CD14-positive monocyte (primary cell): ENCODE data around the gene SLC34A3. TPM values are rescaled to one million over a fixed set of nuclear protein-coding genes. Genes with fewer than 3 reads are reported as not detected.
A peak's percentile ranks its signal among the peaks of the same experiment; 100 is the strongest.

Source experiments
- DNase-seq, 3 donors: peaks; one replicate each; pipeline ENCODE4 v3.0.0-alpha.2; 2011 to 2022
- H2AFZ ChIP-seq: 2 replicates; pipeline ENCODE4 v1.6.0; 2012; ENCODE audit warnings: mild to moderate bottlenecking, low read depth, low read length, inconsistent platforms; ENCODE audit not compliant: insufficient read depth, poor library complexity, severe bottlenecking
- H3K27ac ChIP-seq, 2 donors: 1 replicate in 1 of 2; 2 replicates in 1 of 2; pipeline ENCODE4 v1.5.1; 2012 to 2013; ENCODE audit warnings: low read length in 2 of 2, control low read depth in 1 of 2, inconsistent platforms in 1 of 2, low read depth in 1 of 2, mild to moderate bottlenecking in 1 of 2
- H3K27me3 ChIP-seq, 2 donors: one replicate each; pipeline versions ENCODE4 v1.6.0 to v1.6.1; 2011 to 2013; ENCODE audit warnings: low read length in 2 of 2; ENCODE audit not compliant: control insufficient read depth in 2 of 2, insufficient read depth in 2 of 2
- H3K36me3 ChIP-seq, 2 donors: replicated peaks in 1 of 2; 1 replicate in 1 of 2; 2 replicates in 1 of 2; pipeline versions ENCODE4 v1.5.1 to v1.6.1; 2012 to 2013; ENCODE audit warnings: low read length in 2 of 2, control low read depth in 1 of 2, inconsistent platforms in 1 of 2, mild to moderate bottlenecking in 1 of 2; ENCODE audit not compliant: insufficient read depth in 2 of 2, control insufficient read depth in 1 of 2
- H3K4me1 ChIP-seq, 2 donors: 1 replicate in 1 of 2; 2 replicates in 1 of 2; pipeline versions ENCODE4 v1.5.1 to v1.6.1; 2012 to 2013; ENCODE audit warnings: low read length in 2 of 2, control low read depth in 1 of 2, inconsistent platforms in 1 of 2, mild to moderate bottlenecking in 1 of 2, moderate library complexity in 1 of 2; ENCODE audit not compliant: insufficient read depth in 2 of 2, control insufficient read depth in 1 of 2
- H3K4me2 ChIP-seq: replicated peaks from 2 replicates; pipeline ENCODE3; 2012; ENCODE audit warnings: low read length, moderate library complexity, mild to moderate bottlenecking; ENCODE audit not compliant: poor library complexity, severe bottlenecking; ENCODE audit errors: extremely low read depth
- H3K4me3 ChIP-seq, 3 experiments: fragments of 200-600 bp in 1 of 3; sonication (generic) in 1 of 3; replicated peaks in 1 of 3; 1 replicate in 2 of 3; 2 replicates in 1 of 3; pipeline ENCODE4 v1.5.1; 2011 to 2013; ENCODE audit warnings: low read length in 3 of 3, mild to moderate bottlenecking in 3 of 3, control low read depth in 2 of 3, low read depth in 2 of 3, inconsistent platforms in 1 of 3, moderate library complexity in 1 of 3
- H3K79me2 ChIP-seq: 2 replicates; pipeline ENCODE4 v1.6.0; 2012; ENCODE audit warnings: mild to moderate bottlenecking, control low read depth, inconsistent platforms, low read length, moderate library complexity; ENCODE audit not compliant: insufficient read depth
- H3K9ac ChIP-seq: 2 replicates; pipeline ENCODE4 v1.6.0; 2017; ENCODE audit warnings: low read length, mild to moderate bottlenecking; ENCODE audit not compliant: insufficient read depth, poor library complexity, severe bottlenecking
- H3K9me3 ChIP-seq, 2 donors: replicated peaks in 1 of 2; 1 replicate in 1 of 2; 2 replicates in 1 of 2; pipeline versions ENCODE4 v1.5.1 to v1.6.1; 2012 to 2013; ENCODE audit warnings: low read length in 2 of 2, control low read depth in 1 of 2; ENCODE audit not compliant: control insufficient read depth in 1 of 2, insufficient read depth in 1 of 2
- H4K20me1 ChIP-seq: 2 replicates; pipeline ENCODE4 v1.6.0; 2012; ENCODE audit warnings: mild to moderate bottlenecking, low read length, control low read depth, moderate library complexity; ENCODE audit not compliant: insufficient read depth
- H3K27ac Mint-ChIP-seq, 7 donors: one replicate each; pipeline ENCODE4 v1.8.0; 2020; ENCODE audit warnings: mild to moderate bottlenecking in 7 of 7, mixed read lengths in 7 of 7, moderate library complexity in 6 of 7, inconsistent platforms in 2 of 7
- H3K27me3 Mint-ChIP-seq, 3 donors: one replicate each; pipeline ENCODE4 v1.8.0; 2021 to 2022; ENCODE audit warnings: low read depth in 3 of 3, mild to moderate bottlenecking in 3 of 3, mixed read lengths in 3 of 3, moderate library complexity in 3 of 3, inconsistent platforms in 1 of 3
- H3K36me3 Mint-ChIP-seq, 2 donors: one replicate each; pipeline ENCODE4 v1.8.0; 2020; ENCODE audit warnings: mixed read lengths in 2 of 2, inconsistent platforms in 1 of 2, mild to moderate bottlenecking in 1 of 2
- H3K4me1 Mint-ChIP-seq: one replicate; pipeline ENCODE4 v1.8.0; 2020; ENCODE audit warnings: mild to moderate bottlenecking, mixed read lengths
- H3K4me3 Mint-ChIP-seq, 2 donors: one replicate each; pipeline ENCODE4 v1.8.0; 2020; ENCODE audit warnings: mild to moderate bottlenecking in 2 of 2, mixed read lengths in 2 of 2, moderate library complexity in 1 of 2
- H3K9me3 Mint-ChIP-seq, 7 donors: one replicate each; pipeline ENCODE4 v1.8.0; 2020 to 2022; ENCODE audit warnings: mixed read lengths in 7 of 7, mild to moderate bottlenecking in 6 of 7, moderate library complexity in 6 of 7, inconsistent platforms in 2 of 7
- WGBS: methylation state at CpG from one replicate; pipeline ENCODE4 v1.1.5; 2013; ENCODE audit warnings: missing lambda C conversion rate; ENCODE audit not compliant: insufficient coverage; 5-methylcytosine and 5-hydroxymethylcytosine counted together
- intact Hi-C, 2 donors: fragments of 100-400 bp; cut with micrococcal nuclease; formaldehyde crosslinking; loops; one replicate each; pipeline versions ENCODE4 v1.15.0 to v1.15.1; 2023
- polyA plus RNA-seq, 3 donors: library from polyadenylated mRNA; depleted of rRNA in 1 of 3; unstranded in 2 of 3; stranded (reverse) in 1 of 3; fragments of 300-500 nt in 2 of 3; fragments of >200 nt in 1 of 3; fragmentation: Illumina TruSeq in 2 of 3; gene quantifications; 1 replicate in 2 of 3; 2 replicates in 1 of 3; pipeline ENCODE4 v1.2.3, GENCODE V29; 2012 to 2021
- TF ChIP-seq, protein P1 (sequence below): fragments of 200-600 bp; IDR thresholded peaks from one replicate; pipeline ENCODE4 v1.8.0; 2022; ENCODE audit warnings: antibody characterized with exemption, mild to moderate bottlenecking

Gene SLC34A3
- polyA plus RNA-seq, 3 donors: not detected

- Mint-ChIP-seq H3K36me3 (peaks cover 16 to 48% of the 10 kb centered on the region in 2 donors), H3K4me1 (peaks cover 42% of the 10 kb centered on the region), H3K27me3 (peaks cover 0 to 4% (median 2%) of the 10 kb centered on the region in 3 donors), H3K27ac (peak overlapping the region; percentile 30 to 89 (median 83)), H3K4me3 (peak overlapping the region; percentile 26 to 62), H3K9me3 (no peaks in the 10 kb centered on the region)
- no peak for DNase-seq
- Histone ChIP-seq H4K20me1 (peaks cover 32% of the 10 kb centered on the region), H2AFZ (no peak overlapping the region), H3K27ac (peak overlapping the region; percentile 27 to 31), H3K79me2 (peaks cover 43% of the 10 kb centered on the region), H3K4me3 (no peak overlapping the region), H3K4me1 (peaks cover 37 to 61% of the 10 kb centered on the region in 2 donors), H3K27me3 (no peaks in the 10 kb centered on the region), H3K4me2 (peak overlapping the region; percentile 10), H3K9me3 (no peaks in the 10 kb centered on the region), H3K9ac (peak overlapping the region; percentile 4), H3K36me3 (peaks cover 23 to 52% of the 10 kb centered on the region in 2 donors)
- 95% methylated on average over 10 of the region's 10 CpGs for WGBS
- TF ChIP-seq, protein P1, sequence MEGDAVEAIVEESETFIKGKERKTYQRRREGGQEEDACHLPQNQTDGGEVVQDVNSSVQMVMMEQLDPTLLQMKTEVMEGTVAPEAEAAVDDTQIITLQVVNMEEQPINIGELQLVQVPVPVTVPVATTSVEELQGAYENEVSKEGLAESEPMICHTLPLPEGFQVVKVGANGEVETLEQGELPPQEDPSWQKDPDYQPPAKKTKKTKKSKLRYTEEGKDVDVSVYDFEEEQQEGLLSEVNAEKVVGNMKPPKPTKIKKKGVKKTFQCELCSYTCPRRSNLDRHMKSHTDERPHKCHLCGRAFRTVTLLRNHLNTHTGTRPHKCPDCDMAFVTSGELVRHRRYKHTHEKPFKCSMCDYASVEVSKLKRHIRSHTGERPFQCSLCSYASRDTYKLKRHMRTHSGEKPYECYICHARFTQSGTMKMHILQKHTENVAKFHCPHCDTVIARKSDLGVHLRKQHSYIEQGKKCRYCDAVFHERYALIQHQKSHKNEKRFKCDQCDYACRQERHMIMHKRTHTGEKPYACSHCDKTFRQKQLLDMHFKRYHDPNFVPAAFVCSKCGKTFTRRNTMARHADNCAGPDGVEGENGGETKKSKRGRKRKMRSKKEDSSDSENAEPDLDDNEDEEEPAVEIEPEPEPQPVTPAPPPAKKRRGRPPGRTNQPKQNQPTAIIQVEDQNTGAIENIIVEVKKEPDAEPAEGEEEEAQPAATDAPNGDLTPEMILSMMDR: no peak
- intact Hi-C loops: no loop called here
Observed at GRCh38 chr9:137275203-137275587, 44.5 kb downstream of the SLC34A3 start.

GRCh38 chr9:137275588-137276472, 45.1 kb downstream of the SLC34A3 start:
- Histone ChIP-seq H3K4me2 (peak overlapping the region; percentile 95), H2AFZ (no peak overlapping the region), H3K9me3 (no peaks in the 10 kb centered on the region), H3K4me3 (peak overlapping the region in 1 of 3 experiments; percentile 99), H3K27ac (peak overlapping the region; percentile 96 to 98), H3K9ac (peak overlapping the region; percentile 93), H4K20me1 (peaks cover 37% of the 10 kb centered on the region), H3K4me1 (peaks cover 42 to 67% of the 10 kb centered on the region in 2 donors), H3K79me2 (peaks cover 48% of the 10 kb centered on the region), H3K36me3 (peaks cover 26 to 52% of the 10 kb centered on the region in 2 donors), H3K27me3 (no peaks in the 10 kb centered on the region)
- peaks cover 0 to 4% (median 2%) of the 10 kb centered on the region in 3 donors for H3K27me3 Mint-ChIP-seq
- peak overlapping the region; percentile 7 to 89 (median 74) for H3K27ac Mint-ChIP-seq
- peak overlapping the region; percentile 39 to 62 for H3K4me3 Mint-ChIP-seq
- H3K4me1 Mint-ChIP-seq: peaks cover 45% of the 10 kb centered on the region
- peaks cover 16 to 45% of the 10 kb centered on the region in 2 donors for H3K36me3 Mint-ChIP-seq
- intact Hi-C loops: no loop called here
- TF ChIP-seq, protein P1: no peak
- DNase-seq: peak in 1 of 3 donors; percentile 19
- H3K9me3 Mint-ChIP-seq: no peaks in the 10 kb centered on the region
- WGBS: 72% methylated on average over 23 of the region's 24 CpGs
